NK-92 (cell line): ENCODE results near the gene DTYMK.
"Not testable (repeated sequence)": the region's sequence is repeated elsewhere in the genome, so short reads cannot be mapped to it uniquely, and the experiment has no call there.

Experiments used
- DNase-seq: peaks from one replicate; lab custom pipeline; 2025; ENCODE audit not compliant: unreplicated experiment; lab: John Stamatoyannopoulos, UW

DTYMK gene

GRCh38 chr2:241686650-241687425, at the start of gene DTYMK:
Gene DTYMK, minus strand, starts transcription at chr2:241686815. Its CDS starts 32 bp downstream, at chr2:241686783.
- peak; percentile 62 for DNase-seq

GRCh38 chr2:241736111-241736510, 49.5 kb upstream of the DTYMK start:
- DNase-seq = no peak

GRCh38 chr2:241734467-241735208, 48.0 kb upstream of the DTYMK start, which contains the start of gene D2HGDH:
Gene D2HGDH, plus strand, starts transcription at chr2:241734630. Its CDS starts 595 bp downstream, at chr2:241735225.
- peak; percentile 55 for DNase-seq

GRCh38 chr2:241734208-241734466, 47.5 kb upstream of the DTYMK start:
- no peak for DNase-seq

- DNase-seq = no peak
These were observed 47.0 kb upstream of the DTYMK start for GRCh38 chr2:241733391-241734207.

- DNase-seq = not testable (repeated sequence)
These were observed 46.0 kb upstream of the DTYMK start for GRCh38 chr2:241732513-241733186.

GRCh38 chr2:241730671-241731293, 44.2 kb upstream of the DTYMK start:
- DNase-seq = no peak

GRCh38 chr2:241729868-241730267, 43.3 kb upstream of the DTYMK start:
- no peak for DNase-seq

- no peak for DNase-seq
These were observed 42.0 kb upstream of the DTYMK start for GRCh38 chr2:241728627-241729026.

GRCh38 chr2:241728000-241728399, 41.4 kb upstream of the DTYMK start:
- no peak for DNase-seq

GRCh38 chr2:241726459-241726858, 39.8 kb upstream of the DTYMK start:
- no peak for DNase-seq

GRCh38 chr2:241724975-241725870, 38.6 kb upstream of the DTYMK start:
- DNase-seq = no peak

- no peak for DNase-seq
These were observed 37.8 kb upstream of the DTYMK start for GRCh38 chr2:241724259-241724974.

GRCh38 chr2:241722896-241723454, 36.4 kb upstream of the DTYMK start:
- no peak for DNase-seq

- no peak for DNase-seq
These were observed 35.2 kb upstream of the DTYMK start for GRCh38 chr2:241721852-241722251.

GRCh38 chr2:241720560-241720959, 33.9 kb upstream of the DTYMK start:
- DNase-seq = no peak

GRCh38 chr2:241720099-241720498, 33.5 kb upstream of the DTYMK start:
- no peak for DNase-seq

GRCh38 chr2:241719093-241719492, 32.5 kb upstream of the DTYMK start:
- DNase-seq = no peak

GRCh38 chr2:241708879-241709278, 22.3 kb upstream of the DTYMK start:
- no peak for DNase-seq
